ENCODE measurements around the gene PHF21B.

- TF ChIP-seq EZH2 (IDR thresholded peaks at IDR 0.05; ENCODE audit: low read depth, unreplicated experiment): no peak
- TF ChIP-seq REST (IDR thresholded peaks at IDR 0.05; ENCODE audit: unreplicated experiment): no peak
- no peak for TF ChIP-seq CTCF (conservative IDR thresholded peaks at IDR 0.05; ENCODE audit: low read depth in 2 of 2)
Observed at GRCh38 chr22:45001653-45002052, 8.2 kb downstream of the PHF21B start.
